Sigmoid colon (tissue), 7 donors: Measurements from ENCODE around the gene GSTT2B. TPM values are rescaled to one million over a fixed set of nuclear protein-coding genes. Genes with fewer than 3 reads are reported as not detected.
"Not testable (repeated sequence)": the region's sequence is repeated elsewhere in the genome, so short reads cannot be mapped to it uniquely, and the experiment has no call there.

Source experiments
- DNase-seq: peaks from one replicate; pipeline ENCODE4 v3.0.0-alpha.2; 2019
- H3K27ac ChIP-seq, 4 donors: fragments of 200-600 bp; sonication (generic); one replicate each; pipeline ENCODE4 v1.5.1; 2016 to 2019; ENCODE audit warnings: mild to moderate bottlenecking in 1 of 4
- H3K27me3 ChIP-seq, 3 donors: fragments of 200-600 bp; sonication (generic); one replicate each; pipeline ENCODE4 v1.5.1; 2019; ENCODE audit warnings: mild to moderate bottlenecking in 1 of 3
- H3K36me3 ChIP-seq, 4 donors: fragments of 200-600 bp; sonication (generic); one replicate each; pipeline ENCODE4 v1.5.1; 2016 to 2019
- H3K4me1 ChIP-seq, 4 donors: fragments of 200-600 bp; sonication (generic); one replicate each; pipeline ENCODE4 v1.5.1; 2017 to 2019
- H3K4me3 ChIP-seq, 4 donors: fragments of 200-600 bp; sonication (generic); one replicate each; pipeline ENCODE4 v1.5.1; 2017 to 2019; ENCODE audit warnings: mild to moderate bottlenecking in 2 of 4, moderate library complexity in 1 of 4
- H3K9me3 ChIP-seq, 4 donors: fragments of 200-600 bp in 3 of 4; sonication (generic) in 3 of 4; one replicate each; pipeline versions ENCODE4 v1.5.1 to v1.6.1; 2013 to 2019
- CTCF ChIP-seq, 4 experiments: fragments of 450-650 bp in 3 of 4; fragments of 200-600 bp in 1 of 4; IDR thresholded peaks; one replicate each; pipeline ENCODE4 v1.5.1; 2016 to 2019; ENCODE audit warnings: antibody characterized with exemption in 4 of 4, mild to moderate bottlenecking in 3 of 4, moderate library complexity in 2 of 4
- EP300 ChIP-seq, 4 donors: sonication (generic); formaldehyde crosslinking; IDR thresholded peaks; one replicate each; pipeline ENCODE4 v1.6.1; 2017; ENCODE audit warnings: antibody characterized with exemption in 4 of 4
- POLR2A ChIP-seq, 2 donors: fragments of 450-650 bp; IDR thresholded peaks; one replicate each; pipeline ENCODE4 v1.6.1; 2016; ENCODE audit warnings: antibody characterized with exemption in 2 of 2, mild to moderate bottlenecking in 2 of 2, moderate library complexity in 2 of 2
- POLR2AphosphoS5 ChIP-seq, 4 donors: sonication (generic); formaldehyde crosslinking; IDR thresholded peaks; one replicate each; pipeline ENCODE4 v1.6.1; 2017; ENCODE audit warnings: antibody characterized with exemption in 4 of 4
- WGBS, 2 donors: extraction: QIAGEN DNeasy Blood & Tissue Kit; methylation state at CpG; one replicate each; pipeline ENCODE4 v1.1.7; 2013; 5-methylcytosine and 5-hydroxymethylcytosine counted together
- intact Hi-C: fragments of 100-400 bp; cut with DNase I; formaldehyde crosslinking; loops from one replicate; pipeline ENCODE4 v1.15.1; 2023
- polyA plus RNA-seq, 3 donors: library from polyadenylated mRNA; stranded (reverse); fragments of 200-250 nt; gene quantifications; one replicate each; pipeline ENCODE4 v1.2.3, GENCODE V29; 2013
- total RNA-seq, 4 donors: library from RNA; depleted of rRNA; stranded (reverse); fragments of >200 nt; gene quantifications; one replicate each; pipeline ENCODE4 v1.1.0, GENCODE V29; 2016
- donor health status: healthy with polysubstance abuse.
- donor health status: Bipolar disorder and iron deficiency.
- donor health status: healthy.

The GSTT2B gene
- total RNA-seq, result 1 to 10 TPM in 3 of 4 donors, under 1 TPM in 1; 0.71 to 9.4 (median 3.6) TPM
- polyA plus RNA-seq, result 1 to 10 TPM in 1 of 3 donors, not detected in 2; 6.7 TPM

- DNase-seq, H3K9me3 ChIP-seq, intact Hi-C loops, H3K36me3 ChIP-seq, H3K27me3 ChIP-seq, H3K4me1 ChIP-seq: not testable (repeated sequence)
- H3K27ac ChIP-seq, result peak within 1 kb of the TSS in 1 of 4 donors; percentile 42
- peak within 1 kb of the TSS in 1 of 4 donors; percentile 31 for H3K4me3 ChIP-seq
- WGBS, 2 donors, result no CpG with 5 or more reads among the region's 43 CpGs
Measured at GRCh38 chr22:23961084-23961771, at the start of gene GSTT2B. Gene GSTT2B (minus strand): TSS chr22:23961195. CDS start chr22:23961131, 64 bp downstream.

- intact Hi-C loops, result loop anchor here (5.0 kb wide), 1 partner anchor 152 kb away; no protein-coding TSS in a partner anchor
- Histone ChIP-seq H3K27me3 (no peaks in the 10 kb centered on the region), H3K9me3 (no peaks in the 10 kb centered on the region), H3K36me3 (no peaks in the 10 kb centered on the region), H3K4me3 (no peak overlapping the region), H3K27ac (no peak overlapping the region), H3K4me1 (peaks cover 0 to 27% (median 19%) of the 10 kb centered on the region in 4 donors)
- no peak for DNase-seq
- TF ChIP-seq POLR2A (IDR thresholded peaks at IDR 0.05) (no peak), POLR2AphosphoS5 (IDR thresholded peaks at IDR 0.05) (no peak), CTCF (IDR thresholded peaks at IDR 0.05) (no peak), EP300 (IDR thresholded peaks at IDR 0.05) (no peak)
- WGBS, 2 donors, result 95% methylated on average over 2 of the region's 2 CpGs
Measured at GRCh38 chr22:24010018-24010391, 49.0 kb upstream of the GSTT2B start.

- no peak for TF ChIP-seq CTCF (IDR thresholded peaks at IDR 0.05)
- TF ChIP-seq POLR2AphosphoS5 (IDR thresholded peaks at IDR 0.05), result no peak
- no peaks in the 10 kb centered on the region for H3K36me3 ChIP-seq
- no peak overlapping the region for H3K4me3 ChIP-seq
- H3K27me3 ChIP-seq, result no peaks in the 10 kb centered on the region
- H3K27ac ChIP-seq, result no peak overlapping the region
- no peak for DNase-seq
- intact Hi-C loops, result loop anchor here (5.0 kb wide), 1 partner anchor 153 kb away; no protein-coding TSS in a partner anchor
- peaks cover 0 to 27% (median 20%) of the 10 kb centered on the region in 4 donors for H3K4me1 ChIP-seq
- H3K9me3 ChIP-seq, result no peaks in the 10 kb centered on the region
- WGBS, 2 donors, result 84 to 89% methylated on average over 7 of the region's 7 CpGs
Measured at GRCh38 chr22:24009227-24010017, 48.4 kb upstream of the GSTT2B start.

GRCh38 chr22:24008381-24009226, 47.6 kb upstream of the GSTT2B start:
- WGBS, 2 donors, result 78 to 85% methylated on average over 6 of the region's 6 CpGs
- TF ChIP-seq POLR2A (IDR thresholded peaks at IDR 0.05), result no peak
- no peak for TF ChIP-seq CTCF (IDR thresholded peaks at IDR 0.05)
- no peak for TF ChIP-seq EP300 (IDR thresholded peaks at IDR 0.05)
- TF ChIP-seq POLR2AphosphoS5 (IDR thresholded peaks at IDR 0.05), result no peak
- no peak overlapping the region for H3K27ac ChIP-seq
- H3K36me3 ChIP-seq, result no peaks in the 10 kb centered on the region
- H3K27me3 ChIP-seq, result no peaks in the 10 kb centered on the region
- no peak for DNase-seq
- no peak overlapping the region for H3K4me3 ChIP-seq
- intact Hi-C loops, result no loop called here
- H3K9me3 ChIP-seq, result no peaks in the 10 kb centered on the region
- H3K4me1 ChIP-seq, result peaks cover 0 to 27% (median 20%) of the 10 kb centered on the region in 4 donors

GRCh38 chr22:24008022-24008283, 47.0 kb upstream of the GSTT2B start:
- intact Hi-C loops, result no loop called here
- DNase-seq, result peak; percentile 69
- H3K27me3 ChIP-seq, result no peaks in the 10 kb centered on the region
- peaks cover 0 to 23% (median 16%) of the 10 kb centered on the region in 4 donors for H3K4me1 ChIP-seq
- 89 to 90% methylated on average over 1 of the region's 1 CpG for WGBS, 2 donors
- H3K4me3 ChIP-seq, result no peak overlapping the region
- TF ChIP-seq POLR2A (IDR thresholded peaks at IDR 0.05) (no peak), CTCF (IDR thresholded peaks at IDR 0.05) (no peak), POLR2AphosphoS5 (IDR thresholded peaks at IDR 0.05) (no peak), EP300 (IDR thresholded peaks at IDR 0.05) (no peak)
- no peaks in the 10 kb centered on the region for H3K36me3 ChIP-seq
- H3K27ac ChIP-seq, result no peak overlapping the region
- no peaks in the 10 kb centered on the region for H3K9me3 ChIP-seq
